HG02870 (cell line): ENCODE measurements around the gene KIRREL2.
"Not testable (repeated sequence)": the region's sequence is repeated elsewhere in the genome, so short reads cannot be mapped to it uniquely, and the experiment has no call there.

Source experiments
- ATAC-seq: cut with Tn5 transposase; IDR thresholded peaks from one replicate; pipeline ENCODE4 v1.9.1; 2021; ENCODE audit warnings: mild to moderate bottlenecking, moderate library complexity; ENCODE audit not compliant: unreplicated experiment

Gene KIRREL2

DNA sequence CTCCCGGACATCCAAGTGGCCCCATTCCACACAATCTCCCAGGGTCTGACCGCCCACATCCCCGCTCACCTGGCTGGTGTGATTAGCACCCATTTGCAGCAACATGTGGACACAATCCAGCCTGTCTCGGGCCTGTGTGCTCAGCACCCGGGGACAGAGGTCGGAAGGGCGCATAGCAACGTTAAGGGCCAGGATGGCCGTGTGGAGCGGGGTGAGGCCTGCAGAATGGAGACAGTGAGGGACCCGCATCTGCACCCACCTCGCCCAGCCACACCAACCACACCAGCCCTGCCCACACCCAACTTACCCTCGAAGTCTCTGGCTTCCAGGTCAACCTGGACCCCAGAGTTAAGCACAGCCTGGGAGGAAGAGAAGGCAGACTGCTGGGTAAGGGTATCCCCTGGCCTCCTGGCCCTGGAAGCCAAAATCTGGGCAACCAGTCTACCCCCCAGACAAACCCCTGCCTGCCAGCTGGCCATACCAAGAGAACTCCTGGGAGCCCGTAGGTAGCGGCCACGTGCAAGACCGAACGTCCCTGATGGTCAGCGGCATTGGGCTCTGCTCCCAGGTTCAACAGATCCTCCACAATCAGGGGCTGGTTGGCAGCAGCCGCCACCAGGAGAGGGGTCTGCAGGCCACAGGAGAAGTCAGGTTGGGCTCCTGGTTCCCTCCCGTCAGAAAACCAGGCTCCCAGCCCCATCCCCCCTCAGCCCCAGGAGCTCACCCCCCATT, 39.4 kb downstream of the KIRREL2 start:
- no peak for ATAC-seq

GRCh38 chr19:35896643-35897040, 39.9 kb downstream of the KIRREL2 start:
- ATAC-seq: no peak

GRCh38 chr19:35897706-35898451, 41.2 kb downstream of the KIRREL2 start:
- ATAC-seq: no peak

DNA sequence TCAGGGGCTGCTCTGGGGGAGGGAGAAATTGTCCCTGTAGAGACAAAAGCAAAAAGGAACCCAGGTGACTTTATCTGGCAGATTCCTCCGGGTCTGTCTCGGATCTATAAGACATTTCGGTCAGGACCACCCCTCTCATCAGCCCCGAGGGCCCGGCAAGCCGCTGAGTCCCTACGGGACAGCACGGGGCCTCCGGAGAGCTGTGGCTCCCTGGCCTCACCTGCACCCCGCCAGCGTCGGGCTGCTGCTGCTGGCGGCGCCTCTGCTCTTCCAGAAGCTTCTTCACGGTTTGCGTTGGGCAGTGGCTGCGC, 41.7 kb downstream of the KIRREL2 start:
- ATAC-seq: no peak

DNA sequence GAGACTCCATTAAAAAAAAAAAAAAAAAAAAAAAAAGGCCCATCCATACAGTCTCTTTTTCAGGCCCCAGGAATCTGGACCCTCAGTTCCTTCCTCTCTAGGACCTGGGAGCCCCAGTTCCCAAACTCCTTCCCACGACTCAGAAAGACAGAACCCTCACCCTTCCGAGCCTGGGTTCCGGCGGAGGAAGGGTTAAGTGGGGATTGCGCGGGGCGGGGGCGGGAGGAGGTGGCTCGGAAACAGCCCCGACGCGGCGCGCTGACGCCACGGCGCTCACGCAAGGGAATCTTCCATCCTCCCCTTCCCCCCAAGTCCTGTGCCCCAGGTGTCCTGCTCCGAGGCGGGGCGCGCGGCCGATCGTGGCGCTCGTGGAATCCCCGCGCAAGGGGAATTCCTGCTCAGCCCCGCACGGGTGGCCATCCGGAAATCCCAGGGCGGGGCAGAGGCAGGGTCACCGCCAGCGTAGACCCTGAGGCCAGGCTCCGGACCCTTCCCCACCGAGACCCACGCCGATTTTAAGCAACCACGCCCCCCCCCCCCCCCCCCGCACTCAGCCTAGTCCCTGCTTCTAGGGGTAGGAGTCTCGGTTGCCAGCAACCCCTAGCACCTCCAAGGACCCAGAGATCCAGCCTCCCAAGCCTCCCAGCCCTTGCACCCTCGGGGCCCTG, 43.0 kb downstream of the KIRREL2 start:
- peak; percentile 37 for ATAC-seq

DNA sequence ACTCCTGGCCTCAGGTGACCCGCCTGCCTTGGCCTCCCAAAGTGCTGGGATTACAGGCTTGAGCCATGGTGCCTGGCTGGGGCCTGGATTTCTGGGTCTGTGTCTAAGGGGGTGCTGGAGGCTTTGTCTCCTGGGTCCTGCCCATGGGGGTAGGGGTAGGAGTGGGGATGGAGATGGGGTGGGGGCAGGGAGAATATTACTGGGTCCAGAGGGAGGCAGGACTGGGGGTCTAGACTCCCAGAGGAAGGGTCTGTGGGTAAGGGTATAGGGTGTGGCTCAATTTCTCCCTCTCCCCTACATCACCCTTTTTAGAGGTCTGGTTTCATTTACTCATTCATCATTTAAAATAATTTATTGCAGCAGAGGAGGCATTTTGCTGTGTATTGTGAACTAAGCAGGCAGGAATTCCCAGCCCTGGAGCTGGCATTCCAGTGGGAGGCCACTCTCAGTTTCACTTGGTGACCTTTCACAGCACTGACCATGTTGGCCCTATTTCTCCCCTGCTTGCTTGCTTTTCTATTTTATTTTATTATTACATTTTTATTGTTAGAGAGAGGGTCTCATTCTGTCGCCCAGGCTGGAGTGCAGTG, 44.4 kb downstream of the KIRREL2 start:
- no peak for ATAC-seq

DNA sequence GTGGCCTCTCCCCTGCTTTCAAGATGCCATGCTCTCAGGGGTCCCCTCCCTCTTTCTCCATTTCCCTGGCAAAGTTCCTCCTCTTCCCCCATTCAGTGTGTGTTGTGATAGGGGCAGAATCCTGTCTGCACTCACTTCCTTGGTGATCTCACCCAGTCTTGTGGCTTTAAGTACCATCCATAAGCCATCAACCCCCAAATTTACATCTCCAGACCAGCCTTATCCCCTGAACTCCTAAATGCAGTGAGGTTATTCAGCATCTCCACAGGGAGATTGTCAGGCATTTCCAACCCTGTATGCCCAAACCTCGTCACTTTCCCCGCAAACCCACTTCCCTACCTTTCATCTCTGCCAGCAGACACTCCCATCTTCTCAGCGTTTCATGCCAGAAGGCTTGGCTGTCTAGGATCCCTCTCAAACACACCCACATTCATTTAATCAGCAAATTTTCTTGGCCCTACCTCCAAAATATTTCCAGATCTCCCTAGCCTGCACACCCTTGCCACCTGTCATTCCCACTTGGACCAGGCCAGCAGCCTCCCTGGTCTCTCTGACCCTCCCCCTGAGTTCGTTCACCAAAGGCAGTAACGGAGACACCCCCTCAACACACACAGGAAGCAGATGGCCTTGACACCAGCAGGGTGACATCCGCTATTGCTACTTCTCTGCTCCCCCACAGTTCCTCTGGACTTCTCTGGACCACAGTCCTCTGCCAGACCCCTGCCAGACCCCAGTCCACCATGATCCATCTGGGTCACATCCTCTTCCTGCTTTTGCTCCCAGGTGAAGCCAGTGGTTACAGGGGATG, 45.3 kb downstream of the KIRREL2 start, which contains the start of gene HCST:
Gene HCST, plus strand, starts transcription at position 676 of the 808 bp plus-strand sequence. Its CDS starts 65 bp downstream, at position 741.
- ATAC-seq: no peak

DNA sequence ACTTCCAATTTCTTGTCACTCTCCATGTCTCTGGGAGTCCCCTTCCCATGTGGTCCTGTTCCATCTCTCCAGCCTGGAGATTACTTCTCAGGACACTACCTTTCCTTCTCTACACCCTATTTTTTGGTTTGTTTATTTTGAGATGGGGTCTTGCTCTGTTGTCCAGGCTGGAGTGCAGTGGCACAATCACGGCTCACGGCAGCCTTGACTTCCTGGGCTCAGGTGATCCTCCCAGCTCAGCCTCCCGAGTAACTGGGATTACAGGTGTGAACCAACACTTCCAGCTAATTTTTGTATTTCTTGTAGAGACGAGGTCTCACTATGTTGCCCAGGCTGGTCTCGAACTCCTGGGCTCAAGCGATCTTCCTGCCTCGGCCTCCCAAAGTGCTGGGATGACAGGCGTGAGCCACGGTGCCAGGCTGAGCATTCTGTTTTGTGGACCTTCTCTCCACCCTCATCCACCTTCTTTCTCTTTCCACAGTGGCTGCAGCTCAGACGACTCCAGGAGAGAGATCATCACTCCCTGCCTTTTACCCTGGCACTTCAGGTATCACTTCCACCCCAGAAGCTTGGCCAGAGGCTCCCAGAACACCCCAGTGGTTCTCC, 46.3 kb downstream of the KIRREL2 start:
- no peak for ATAC-seq

DNA sequence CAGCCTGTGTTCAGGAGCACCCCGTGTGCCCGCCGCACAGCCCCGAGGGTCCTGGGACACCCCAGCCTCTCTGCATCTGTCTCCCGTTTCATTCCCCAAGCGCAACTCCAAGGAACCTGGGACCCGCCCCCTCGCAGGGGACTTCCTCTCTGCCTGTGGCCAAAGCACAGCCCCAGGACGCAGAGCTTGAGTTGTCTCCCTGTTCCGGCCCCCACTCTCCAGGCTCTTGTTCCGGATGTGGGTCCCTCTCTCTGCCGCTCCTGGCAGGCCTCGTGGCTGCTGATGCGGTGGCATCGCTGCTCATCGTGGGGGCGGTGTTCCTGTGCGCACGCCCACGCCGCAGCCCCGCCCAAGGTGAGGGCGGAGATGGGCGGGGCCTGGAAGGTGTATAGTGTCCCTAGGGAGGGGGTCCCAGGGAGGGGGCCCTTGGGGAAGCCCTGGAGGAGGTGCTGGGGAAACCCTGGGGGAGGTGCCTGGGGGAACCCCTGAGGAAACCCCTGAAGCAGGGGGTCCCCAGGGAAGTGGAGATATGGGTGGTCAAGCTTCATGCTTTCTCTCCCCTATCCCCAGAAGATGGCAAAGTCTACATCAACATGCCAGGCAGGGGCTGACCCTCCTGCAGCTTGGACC, 47.0 kb downstream of the KIRREL2 start:
- no peak for ATAC-seq

- ATAC-seq: no peak
Measured at GRCh38 chr19:35904311-35905068, 47.8 kb downstream of the KIRREL2 start.

- no peak for ATAC-seq
Measured at GRCh38 chr19:35905178-35905727, 48.5 kb downstream of the KIRREL2 start.

DNA sequence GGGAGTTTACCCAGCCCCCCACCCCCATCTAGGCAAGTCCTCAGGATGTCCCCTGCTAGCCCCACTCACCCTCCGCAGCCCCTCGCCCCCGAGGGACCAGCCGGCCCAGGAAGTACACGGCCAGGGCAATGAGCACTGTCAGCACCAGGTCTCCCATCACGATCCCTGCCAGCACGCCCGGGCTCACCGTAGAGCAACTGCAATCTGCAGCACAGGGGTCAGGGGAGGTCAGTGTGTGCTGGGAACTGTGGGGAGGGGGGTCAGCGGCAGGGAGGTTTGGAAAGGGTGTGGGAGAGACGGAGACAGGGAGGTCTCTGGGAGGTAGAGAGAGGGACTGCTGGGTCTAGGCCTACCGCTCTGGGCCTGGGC, 50.6 kb downstream of the KIRREL2 start:
- no peak for ATAC-seq

DNA sequence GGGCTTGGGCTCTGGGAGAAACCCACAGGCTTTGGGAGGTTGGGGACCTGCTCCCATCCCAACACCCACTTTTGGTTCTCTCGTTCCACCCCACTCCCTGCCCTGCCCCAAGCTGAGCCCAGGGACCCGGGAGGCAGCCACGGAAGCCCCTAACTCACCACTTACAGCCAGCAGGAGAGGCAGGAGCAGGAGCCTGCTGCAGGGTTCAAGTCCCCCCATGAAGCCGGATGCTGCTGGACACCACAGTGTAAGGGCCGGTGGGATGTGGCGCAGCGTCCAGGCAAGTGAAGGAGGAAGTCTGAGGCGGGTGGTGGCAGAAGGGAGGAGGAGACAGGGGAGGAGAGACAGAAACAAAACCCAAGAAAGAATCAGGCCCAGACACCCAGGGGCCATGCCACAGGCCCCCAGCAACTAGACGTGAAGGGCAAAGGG, 51.3 kb downstream of the KIRREL2 start, which contains the start of gene TYROBP:
Gene TYROBP, minus strand, starts transcription at position 286 of the 432 bp plus-strand sequence. Its CDS starts 67 bp downstream, at position 219.
- ATAC-seq: no peak

- ATAC-seq: no peak
Measured at GRCh38 chr19:35908973-35909683, 52.4 kb downstream of the KIRREL2 start.

GRCh38 chr19:35909684-35910035, 52.9 kb downstream of the KIRREL2 start:
- ATAC-seq: no peak

DNA sequence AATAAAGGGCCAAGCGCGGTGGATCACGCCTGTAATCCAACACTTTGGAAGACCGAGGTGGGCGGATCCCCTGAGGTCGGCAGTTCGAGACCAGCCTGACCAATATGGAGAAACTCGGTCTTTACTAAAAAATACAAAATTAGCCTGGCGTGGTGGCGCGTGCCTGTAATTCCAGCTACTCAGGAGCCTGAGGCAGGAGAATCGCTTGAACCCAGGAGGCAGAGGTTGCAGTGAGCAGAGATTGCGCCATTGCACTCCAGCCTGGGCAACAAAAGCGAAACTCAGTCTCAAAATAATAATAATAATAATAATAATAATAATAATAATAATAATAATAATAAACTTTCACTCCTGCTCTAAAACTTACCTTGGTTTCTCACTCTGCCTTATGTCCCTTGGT, 53.6 kb downstream of the KIRREL2 start:
- not testable (repeated sequence) for ATAC-seq

DNA sequence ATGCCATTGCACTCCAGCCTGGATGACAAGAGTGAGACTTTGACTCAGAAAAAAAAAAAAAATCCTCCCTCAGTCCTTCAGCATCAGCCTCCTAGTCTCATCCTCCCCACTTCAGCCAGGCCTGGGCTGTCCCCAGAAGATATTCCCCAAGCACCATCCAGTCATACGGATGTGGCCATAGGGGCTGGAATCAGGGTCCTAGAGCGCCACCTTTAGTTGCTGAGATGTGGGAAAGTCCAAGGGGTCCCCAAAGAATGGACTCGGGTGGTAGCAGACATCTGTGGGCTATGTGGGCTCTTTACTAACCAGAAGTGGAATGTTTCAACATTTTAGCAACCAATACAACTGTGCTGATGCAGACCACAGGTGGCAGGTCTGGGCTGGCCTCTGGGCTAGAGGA, 54.5 kb downstream of the KIRREL2 start:
- ATAC-seq: no peak

GRCh38 chr19:35911790-35912189, 55.1 kb downstream of the KIRREL2 start:
- no peak for ATAC-seq
